Type B pancreatic cell (in vitro differentiated cells): Measurements from ENCODE around the gene GLI1. TPM values are rescaled to one million over a fixed set of nuclear protein-coding genes. Genes with fewer than 3 reads are reported as not detected.

ENCODE experiments used
- DNase-seq: peaks from one replicate; pipeline ENCODE4 v3.0.0; 2021; ENCODE audit warnings: mixed read lengths; ENCODE audit not compliant: unreplicated experiment; ENCODE audit errors: extremely low spot score
- H3K27ac Mint-ChIP-seq: 2 replicates; pipeline ENCODE4 v1.8.0; 2021; ENCODE audit warnings: mild to moderate bottlenecking, mixed read lengths
- H3K27me3 Mint-ChIP-seq: 2 replicates; pipeline ENCODE4 v1.8.0; 2021; ENCODE audit warnings: mixed read lengths
- H3K36me3 Mint-ChIP-seq: 2 replicates; pipeline ENCODE4 v1.8.0; 2021; ENCODE audit warnings: mixed read lengths
- H3K4me1 Mint-ChIP-seq: one replicate; pipeline ENCODE4 v1.8.0; 2021; ENCODE audit warnings: mixed read lengths; ENCODE audit not compliant: unreplicated experiment
- H3K4me3 Mint-ChIP-seq: 2 replicates; pipeline ENCODE4 v1.8.0; 2021; ENCODE audit warnings: mild to moderate bottlenecking, mixed read lengths
- H3K9me3 Mint-ChIP-seq: 2 replicates; pipeline ENCODE4 v1.8.0; 2021; ENCODE audit warnings: mixed read lengths
- CTCF ChIP-seq: fragments of 200-600 bp; sonication (generic); conservative IDR thresholded peaks from 2 replicates; pipeline ENCODE4 v1.5.0; 2021; ENCODE audit warnings: antibody characterized with exemption, mild to moderate bottlenecking
- total RNA-seq: library from RNA; stranded (reverse); gene quantifications from 2 replicates; pipeline ENCODE4 v1.2.1, GENCODE V29; 2021; ENCODE audit warnings: low replicate concordance

The GLI1 gene
- total RNA-seq, 1 donor from 2014 or later = 22.7 TPM

- Mint-ChIP-seq H3K27ac (peak overlapping the region; percentile 99), H3K9me3 (no peaks in the 10 kb centered on the region), H3K4me3 (peak overlapping the region; percentile 99), H3K36me3 (peaks cover 21% of the 10 kb centered on the region), H3K4me1 (peaks cover 26% of the 10 kb centered on the region), H3K27me3 (no peaks in the 10 kb centered on the region)
- no peak for TF ChIP-seq CTCF
- no peak for DNase-seq
Measured at GRCh38 chr12:57518176-57518919, 58.8 kb downstream of the GLI1 start.

- peak overlapping the region; percentile 99 for H3K27ac Mint-ChIP-seq
- H3K4me3 Mint-ChIP-seq = peak overlapping the region; percentile 99
- no peak for TF ChIP-seq CTCF
- H3K27me3 Mint-ChIP-seq = no peaks in the 10 kb centered on the region
- peaks cover 32% of the 10 kb centered on the region for H3K4me1 Mint-ChIP-seq
- H3K36me3 Mint-ChIP-seq = peaks cover 21% of the 10 kb centered on the region
- no peak for DNase-seq
- H3K9me3 Mint-ChIP-seq = no peaks in the 10 kb centered on the region
Measured at GRCh38 chr12:57518920-57519795, 59.6 kb downstream of the GLI1 start.

GRCh38 chr12:57519796-57520052, 60.1 kb downstream of the GLI1 start:
- Mint-ChIP-seq H3K4me1 (peaks cover 37% of the 10 kb centered on the region), H3K9me3 (no peaks in the 10 kb centered on the region), H3K36me3 (peaks cover 24% of the 10 kb centered on the region), H3K27me3 (no peaks in the 10 kb centered on the region), H3K4me3 (peak overlapping the region; percentile 99), H3K27ac (peak overlapping the region; percentile 99)
- TF ChIP-seq CTCF = no peak
- DNase-seq = no peak

GRCh38 chr12:57520053-57520818, 60.7 kb downstream of the GLI1 start, which contains the start of gene DDIT3:
TSS of gene DDIT3 (minus strand) at chr12:57520514. CDS start at chr12:57517406, 3,108 bp downstream.
- no peaks in the 10 kb centered on the region for H3K9me3 Mint-ChIP-seq

More at GRCh38 chr12:57520053-57520818, 60.7 kb downstream of the GLI1 start, which contains the start of gene DDIT3:
- H3K4me3 Mint-ChIP-seq = peak within 1 kb of the TSS; percentile 99
- H3K27ac Mint-ChIP-seq = peak within 1 kb of the TSS; percentile 99
- peaks cover 24% of the 10 kb centered on the region for H3K36me3 Mint-ChIP-seq
- H3K4me1 Mint-ChIP-seq = peaks cover 41% of the 10 kb centered on the region
- no peak for TF ChIP-seq CTCF
- H3K27me3 Mint-ChIP-seq = no peaks in the 10 kb centered on the region
- peak; percentile 100 for DNase-seq
